Measurements from ENCODE around the gene TMEM151A.
A peak's percentile ranks its signal among the peaks of the same experiment; 100 is the strongest.

TMEM151A gene

GRCh38 chr11:66283461-66284105 lies 8.1 kb upstream of the TMEM151A start:
- H3K27ac ChIP-seq: no peak overlapping the region
- H3K4me3 ChIP-seq (ENCODE audit: low read depth, low read length): no peak overlapping the region
- in situ Hi-C loops (cut with HindIII; ENCODE audit: low pct_ligation_motif_present, low sequenced_read_pairs): no loop called here
- no peaks in the 10 kb centered on the region for H3K27me3 ChIP-seq (replicated peaks)
- no peak for DNase-seq
- TF ChIP-seq, protein P1, sequence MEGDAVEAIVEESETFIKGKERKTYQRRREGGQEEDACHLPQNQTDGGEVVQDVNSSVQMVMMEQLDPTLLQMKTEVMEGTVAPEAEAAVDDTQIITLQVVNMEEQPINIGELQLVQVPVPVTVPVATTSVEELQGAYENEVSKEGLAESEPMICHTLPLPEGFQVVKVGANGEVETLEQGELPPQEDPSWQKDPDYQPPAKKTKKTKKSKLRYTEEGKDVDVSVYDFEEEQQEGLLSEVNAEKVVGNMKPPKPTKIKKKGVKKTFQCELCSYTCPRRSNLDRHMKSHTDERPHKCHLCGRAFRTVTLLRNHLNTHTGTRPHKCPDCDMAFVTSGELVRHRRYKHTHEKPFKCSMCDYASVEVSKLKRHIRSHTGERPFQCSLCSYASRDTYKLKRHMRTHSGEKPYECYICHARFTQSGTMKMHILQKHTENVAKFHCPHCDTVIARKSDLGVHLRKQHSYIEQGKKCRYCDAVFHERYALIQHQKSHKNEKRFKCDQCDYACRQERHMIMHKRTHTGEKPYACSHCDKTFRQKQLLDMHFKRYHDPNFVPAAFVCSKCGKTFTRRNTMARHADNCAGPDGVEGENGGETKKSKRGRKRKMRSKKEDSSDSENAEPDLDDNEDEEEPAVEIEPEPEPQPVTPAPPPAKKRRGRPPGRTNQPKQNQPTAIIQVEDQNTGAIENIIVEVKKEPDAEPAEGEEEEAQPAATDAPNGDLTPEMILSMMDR (IDR thresholded peaks at IDR 0.05; ENCODE audit: low read depth, low read length, missing control alignments): peak; percentile 36
- peaks cover 15% of the 10 kb centered on the region for H3K36me3 ChIP-seq (replicated peaks)

GRCh38 chr11:66284526-66285078 lies 7.1 kb upstream of the TMEM151A start:
- in situ Hi-C loops (cut with HindIII; ENCODE audit: low pct_ligation_motif_present, low sequenced_read_pairs): no loop called here
- H3K27me3 ChIP-seq (replicated peaks): no peaks in the 10 kb centered on the region
- DNase-seq: no peak
- H3K4me3 ChIP-seq (ENCODE audit: low read depth, low read length): no peak overlapping the region
- TF ChIP-seq, protein P1 (IDR thresholded peaks at IDR 0.05; ENCODE audit: low read depth, low read length, missing control alignments): no peak
- H3K36me3 ChIP-seq (replicated peaks): peaks cover 15% of the 10 kb centered on the region
- H3K27ac ChIP-seq: no peak overlapping the region

DNA sequence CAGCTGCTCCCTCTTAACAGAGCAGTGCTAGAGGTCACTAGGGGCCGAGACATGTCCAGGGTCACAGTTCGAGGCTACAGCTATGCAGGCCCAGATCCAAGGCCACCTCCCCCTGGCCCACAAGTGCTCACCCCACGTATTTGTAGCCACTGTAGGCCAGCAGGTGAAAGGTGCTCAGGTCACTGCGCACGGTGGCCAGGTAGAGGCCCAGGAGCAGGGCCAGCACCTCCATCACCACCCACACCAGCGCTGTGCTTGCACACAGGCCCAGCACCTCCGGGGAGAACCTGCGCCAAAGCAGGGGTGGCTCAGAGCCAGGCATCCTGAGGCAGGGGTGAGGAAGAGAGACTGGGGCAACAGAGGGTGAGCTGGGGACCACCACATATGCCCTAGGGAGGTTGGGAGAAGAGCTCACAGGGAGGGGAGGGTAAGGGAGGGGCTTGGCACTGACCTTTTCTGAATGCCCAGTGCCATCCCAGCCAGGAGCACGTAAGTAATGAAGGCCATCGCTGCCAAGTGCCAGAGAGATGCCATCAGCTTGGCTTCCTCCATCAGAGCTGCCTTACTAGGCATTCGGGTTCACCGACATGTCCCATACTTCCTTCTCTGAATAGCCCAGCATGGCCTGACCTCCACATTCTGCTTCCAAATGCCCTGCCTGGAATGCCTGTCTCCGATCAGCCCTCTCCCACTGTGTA lies 6.3 kb upstream of the TMEM151A start:
- no peak overlapping the region for H3K4me3 ChIP-seq (ENCODE audit: low read depth, low read length)
- no peak for DNase-seq
- in situ Hi-C loops (cut with HindIII; ENCODE audit: low pct_ligation_motif_present, low sequenced_read_pairs): no loop called here
- H3K27me3 ChIP-seq (replicated peaks): no peaks in the 10 kb centered on the region
- peaks cover 15% of the 10 kb centered on the region for H3K36me3 ChIP-seq (replicated peaks)
- TF ChIP-seq, protein P1 (IDR thresholded peaks at IDR 0.05; ENCODE audit: low read depth, low read length, missing control alignments): no peak
- no peak overlapping the region for H3K27ac ChIP-seq

- peaks cover 4% of the 10 kb centered on the region for H3K27me3 ChIP-seq (replicated peaks)
- TF ChIP-seq, protein P1 (IDR thresholded peaks at IDR 0.05; ENCODE audit: low read depth, low read length, missing control alignments): no peak
- H3K4me3 ChIP-seq (ENCODE audit: low read depth, low read length): no peak overlapping the region
- H3K27ac ChIP-seq: no peak overlapping the region
- H3K36me3 ChIP-seq (replicated peaks): peaks cover 15% of the 10 kb centered on the region
- in situ Hi-C loops (cut with HindIII; ENCODE audit: low pct_ligation_motif_present, low sequenced_read_pairs): no loop called here
- no peak for DNase-seq
Observed at GRCh38 chr11:66286699-66287098, 5.0 kb upstream of the TMEM151A start.

- peaks cover 11% of the 10 kb centered on the region for H3K27me3 ChIP-seq (replicated peaks)
- H3K36me3 ChIP-seq (replicated peaks): peaks cover 15% of the 10 kb centered on the region
- no peak for DNase-seq
- H3K27ac ChIP-seq: no peak overlapping the region
- in situ Hi-C loops (cut with HindIII; ENCODE audit: low pct_ligation_motif_present, low sequenced_read_pairs): no loop called here
- TF ChIP-seq, protein P1 (IDR thresholded peaks at IDR 0.05; ENCODE audit: low read depth, low read length, missing control alignments): no peak
- peak overlapping the region; percentile 72 for H3K4me3 ChIP-seq (ENCODE audit: low read depth, low read length)
Observed at GRCh38 chr11:66287211-66287888, 4.3 kb upstream of the TMEM151A start.
